ENCODE results near the gene TNXB.

Gene TNXB

DNA sequence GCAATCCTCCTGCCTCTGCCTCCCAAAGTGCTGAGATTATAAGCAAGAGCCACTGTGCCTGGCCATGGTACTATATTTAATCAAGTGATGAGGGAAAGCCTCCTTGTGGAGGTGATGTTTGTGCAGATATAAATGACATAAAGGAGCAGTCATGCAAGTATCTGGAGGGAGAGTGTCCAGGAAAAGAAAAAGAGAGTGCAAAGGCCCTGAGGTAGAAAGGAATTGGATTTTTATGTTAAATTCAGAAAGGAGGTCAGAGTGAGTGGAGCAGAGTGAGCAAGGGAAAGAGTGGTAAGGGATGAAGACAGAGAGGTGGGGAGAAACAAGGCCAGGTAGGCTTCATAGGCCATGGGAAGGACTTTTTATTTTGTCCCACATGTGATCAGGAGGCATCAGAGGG, 28.3 kb upstream of the TNXB start:
- DNase-seq = no peak

DNA sequence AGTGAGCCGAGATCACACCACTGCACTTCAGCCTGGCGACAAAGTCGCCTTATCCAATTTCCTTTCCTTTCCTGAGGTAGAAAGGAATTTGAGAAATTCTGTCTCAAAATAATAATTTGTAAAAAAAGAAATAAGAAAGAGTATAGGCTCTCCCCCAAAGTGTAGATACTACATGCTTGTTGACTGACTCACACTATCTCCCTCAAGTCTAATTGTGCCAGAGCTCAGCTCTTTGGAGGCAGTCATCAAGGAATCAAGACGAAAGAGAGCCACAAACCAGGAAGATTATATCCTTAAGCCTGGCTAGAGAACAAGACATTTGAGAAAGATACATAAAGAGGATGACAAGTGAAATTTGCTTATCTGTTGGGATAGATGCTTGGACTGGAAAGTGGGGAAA, 24.6 kb upstream of the TNXB start:
- no peak for DNase-seq

DNA sequence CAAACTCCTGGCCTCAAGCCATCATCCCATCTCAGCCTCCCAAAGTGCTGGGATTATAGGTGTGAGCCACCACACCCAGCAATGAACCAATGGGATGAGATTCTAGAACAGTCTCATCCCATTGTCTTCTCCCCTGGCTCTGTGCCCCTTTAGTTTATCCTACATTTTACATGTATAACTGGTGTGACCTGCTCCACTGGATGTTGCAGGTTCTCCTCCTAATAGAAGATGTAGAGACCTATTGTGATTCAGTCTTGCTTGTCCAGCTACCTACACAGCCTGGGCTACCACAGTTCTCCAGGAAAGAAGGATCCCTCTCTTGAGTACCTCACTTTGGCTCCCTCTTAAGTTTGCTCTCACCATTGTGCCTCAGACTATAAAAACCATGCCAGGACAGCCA, 23.0 kb upstream of the TNXB start:
- no peak for DNase-seq

DNA sequence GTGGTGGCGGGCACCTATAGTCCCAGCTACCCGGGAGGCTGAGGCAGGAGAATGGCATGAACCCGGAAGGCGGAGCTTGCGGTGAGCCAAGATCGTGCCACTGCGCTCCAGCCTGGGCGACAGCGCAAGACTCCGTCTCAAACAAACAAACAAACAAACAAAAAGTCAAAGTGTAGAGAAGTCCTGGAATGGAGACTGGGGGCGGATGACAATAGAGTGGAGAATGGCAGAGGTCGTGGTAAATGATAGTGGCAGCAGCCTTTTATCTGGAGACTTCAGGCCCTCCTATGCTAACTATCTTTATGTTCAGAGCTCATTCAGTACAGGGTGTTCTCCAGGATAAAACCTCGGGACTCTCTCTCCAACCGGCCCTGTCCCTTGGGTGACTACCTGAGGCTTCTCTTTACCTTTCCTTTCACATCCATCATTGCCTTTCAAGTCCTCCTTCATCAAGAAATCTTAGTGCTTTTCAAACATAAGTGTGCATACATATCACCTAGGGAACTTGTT, 22.4 kb upstream of the TNXB start:
- no peak for DNase-seq

DNA sequence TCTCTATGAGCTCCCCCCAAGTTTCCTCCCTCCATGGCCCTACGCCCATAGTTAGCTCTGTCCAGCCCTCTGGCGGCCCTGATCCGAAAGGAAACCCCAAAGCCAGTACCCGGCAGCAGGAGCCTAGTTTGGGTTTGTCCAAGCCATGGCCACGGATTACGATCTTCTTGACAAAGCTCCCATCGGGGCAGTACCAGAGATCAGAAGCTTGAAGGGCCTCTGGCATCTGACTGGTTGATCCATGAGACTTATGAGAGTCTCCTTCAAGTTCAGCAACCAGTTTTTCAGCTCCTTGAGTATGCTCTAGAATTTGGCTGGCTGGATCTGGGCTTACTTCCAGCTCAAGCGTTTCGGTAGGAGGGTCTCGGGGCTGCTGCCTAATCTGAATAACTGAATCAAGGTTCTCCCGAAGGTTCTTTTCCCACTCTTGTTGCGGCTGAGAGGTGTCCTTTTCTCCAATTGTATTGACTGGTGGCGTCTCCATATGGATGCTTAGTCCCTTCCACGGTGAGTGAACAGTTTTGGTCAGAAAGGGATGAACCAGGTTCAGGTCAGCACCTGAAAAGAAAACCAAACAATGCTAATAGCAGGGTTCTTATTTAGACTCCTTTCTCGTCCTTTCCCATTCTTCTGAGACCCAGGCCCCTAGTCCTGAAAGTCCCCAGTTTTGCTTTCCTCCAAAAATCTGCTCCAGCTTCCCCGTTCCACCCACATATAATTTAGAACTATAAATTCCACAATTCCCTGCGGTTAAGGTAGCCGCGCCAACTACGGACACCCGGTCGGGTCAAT, 20.4 kb upstream of the TNXB start:
- DNase-seq = no peak

DNA sequence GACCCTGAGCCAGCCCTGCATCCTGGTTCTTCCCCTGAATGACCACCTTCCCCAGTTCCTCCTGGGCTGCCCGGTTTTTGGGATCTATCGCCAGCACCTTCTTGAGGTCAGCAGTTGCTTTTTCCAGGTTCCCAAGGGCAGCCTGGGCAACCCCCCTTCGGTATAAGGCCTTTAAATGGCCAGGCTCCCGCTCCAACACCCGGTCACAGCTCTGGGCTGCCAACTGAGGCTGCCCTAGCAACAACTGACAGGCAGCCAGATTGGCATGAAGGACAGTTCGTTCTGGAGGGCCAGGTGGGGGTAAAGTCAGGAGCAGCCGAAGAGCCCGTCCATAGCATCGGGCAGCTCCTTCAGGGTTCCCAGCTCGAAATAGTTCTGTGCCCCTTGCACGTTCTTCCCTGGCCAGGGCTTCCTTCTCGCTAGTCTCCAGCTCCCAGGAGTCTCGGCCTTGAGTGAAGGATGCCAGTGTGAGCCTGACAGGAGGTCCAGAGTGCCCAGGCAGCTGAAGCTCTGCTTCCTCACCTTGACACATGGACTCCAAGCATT, 19.7 kb upstream of the TNXB start:
- DNase-seq = peak; percentile 50

DNA sequence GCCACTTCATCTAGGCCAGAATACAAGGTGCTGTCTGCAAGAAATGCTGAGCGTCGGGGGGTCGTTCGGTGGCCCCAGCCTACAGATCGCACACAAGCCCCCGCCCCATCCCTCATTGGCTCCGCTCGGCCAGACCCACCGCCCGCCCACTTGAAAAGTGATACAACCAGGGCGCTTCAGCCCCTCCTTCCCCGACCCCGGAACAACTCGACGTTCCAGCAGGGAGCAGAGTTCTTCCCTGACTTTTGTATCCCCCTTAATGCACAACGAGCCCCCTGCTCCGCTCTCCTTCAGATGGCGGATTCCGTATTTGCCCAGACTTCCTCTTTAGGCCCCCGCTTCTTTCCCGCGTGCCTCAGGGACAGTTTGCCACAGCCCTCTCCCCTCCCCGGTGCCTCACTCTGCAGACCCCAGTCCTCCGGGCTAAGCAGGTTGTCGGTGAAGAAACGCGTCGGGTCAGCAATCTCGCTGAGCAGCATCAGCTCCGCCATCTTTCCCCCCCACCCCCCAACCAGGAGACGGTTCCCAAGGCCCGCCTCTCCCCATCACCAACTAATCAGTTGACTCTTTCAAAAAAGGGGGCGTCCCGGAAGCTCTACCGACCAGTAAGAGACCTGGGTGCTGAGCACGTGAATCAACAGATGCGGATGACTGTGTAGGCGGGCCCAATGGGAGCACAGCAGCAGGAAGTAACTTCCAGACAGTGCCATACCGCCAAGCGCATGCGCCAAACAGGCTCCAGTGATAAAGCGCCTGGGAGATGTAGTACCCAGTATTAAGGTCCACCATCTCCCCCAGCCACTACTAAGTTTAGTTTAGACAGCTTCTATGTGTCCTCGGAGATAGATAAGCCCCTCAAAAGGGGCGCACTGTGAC, 18.8 kb upstream of the TNXB start, which contains the start of gene ATF6B:
TSS of gene ATF6B (minus strand) at position 530 of the 876 bp plus-strand sequence. CDS start at position 491, 39 bp downstream.
- DNase-seq = peak; percentile 99

DNA sequence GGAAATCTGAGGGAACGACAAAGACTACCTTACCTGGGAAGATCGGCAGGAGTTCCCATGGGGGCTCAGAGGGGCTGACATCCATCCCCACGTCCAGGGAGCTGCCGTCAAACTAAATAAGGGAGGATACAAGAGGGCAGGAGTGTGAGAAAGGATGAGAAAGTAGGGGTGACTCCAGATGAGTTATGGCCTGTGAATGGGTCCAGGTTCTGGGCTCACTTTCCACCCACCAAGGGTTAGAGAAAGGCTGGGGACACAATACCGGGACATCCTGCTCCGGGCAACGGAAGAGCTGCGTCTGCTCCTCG, 18.2 kb upstream of the TNXB start:
- DNase-seq = no peak

DNA sequence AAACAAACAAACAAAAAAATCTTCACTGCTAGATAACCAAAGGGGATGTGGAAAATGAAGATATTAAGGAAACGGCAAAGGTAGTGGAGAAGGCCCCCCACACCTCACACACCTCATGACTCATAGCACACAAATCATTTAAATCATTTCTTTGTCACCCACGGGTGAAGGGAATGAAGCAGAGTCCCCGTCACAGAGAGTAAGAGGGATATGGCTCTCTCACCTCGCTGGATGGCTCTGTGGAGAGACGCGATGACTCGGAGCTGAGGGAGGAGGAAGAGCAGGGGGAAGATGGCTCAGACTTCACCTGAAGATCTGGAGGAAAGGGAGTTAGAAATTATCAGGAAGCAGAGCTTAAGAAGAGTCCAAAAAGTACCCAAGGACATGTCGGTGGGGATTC, 17.7 kb upstream of the TNXB start:
- DNase-seq = no peak

DNA sequence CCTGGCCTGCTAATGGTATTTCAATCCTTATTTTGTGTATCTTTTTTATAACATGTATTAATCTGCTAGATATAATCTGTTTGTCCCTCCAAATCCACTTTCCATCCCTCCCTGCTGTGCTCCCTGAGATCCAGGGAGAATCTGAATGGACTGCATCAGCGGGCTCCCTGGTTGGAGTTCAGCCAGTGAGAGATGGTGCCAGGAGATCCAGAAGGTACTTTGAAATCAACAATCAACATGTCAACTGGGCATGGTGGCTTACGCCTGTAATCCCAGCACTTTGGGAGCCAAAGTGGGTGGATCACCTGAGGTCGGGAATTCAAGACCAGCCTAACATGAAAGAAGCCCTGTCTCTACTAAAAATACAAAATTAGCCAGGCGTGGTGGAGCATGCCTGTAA, 14.5 kb upstream of the TNXB start:
- no peak for DNase-seq

DNA sequence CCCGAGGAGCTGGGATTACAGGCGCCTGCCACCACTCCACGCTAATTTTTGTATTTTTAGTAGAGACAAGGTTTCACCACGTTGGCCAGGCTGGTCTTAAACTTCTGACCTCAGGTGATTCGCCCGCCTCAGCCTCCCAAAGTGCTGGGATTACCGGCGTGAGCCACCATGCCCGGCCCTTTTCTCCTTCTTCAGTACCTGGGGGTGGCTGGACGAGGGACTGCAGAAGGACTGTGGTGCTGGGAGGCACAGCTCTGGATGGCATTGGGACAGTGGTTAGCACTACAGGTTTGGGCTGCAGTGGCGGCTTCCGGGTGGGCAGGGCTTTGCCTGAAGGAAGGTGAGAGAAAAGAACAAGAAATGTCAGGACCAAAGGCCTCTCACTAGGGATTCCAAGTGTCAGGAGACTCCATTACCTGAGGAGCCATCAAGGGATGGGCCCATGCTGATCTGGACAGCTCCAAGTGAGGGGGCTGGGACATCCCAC, 11.5 kb upstream of the TNXB start:
- no peak for DNase-seq

DNA sequence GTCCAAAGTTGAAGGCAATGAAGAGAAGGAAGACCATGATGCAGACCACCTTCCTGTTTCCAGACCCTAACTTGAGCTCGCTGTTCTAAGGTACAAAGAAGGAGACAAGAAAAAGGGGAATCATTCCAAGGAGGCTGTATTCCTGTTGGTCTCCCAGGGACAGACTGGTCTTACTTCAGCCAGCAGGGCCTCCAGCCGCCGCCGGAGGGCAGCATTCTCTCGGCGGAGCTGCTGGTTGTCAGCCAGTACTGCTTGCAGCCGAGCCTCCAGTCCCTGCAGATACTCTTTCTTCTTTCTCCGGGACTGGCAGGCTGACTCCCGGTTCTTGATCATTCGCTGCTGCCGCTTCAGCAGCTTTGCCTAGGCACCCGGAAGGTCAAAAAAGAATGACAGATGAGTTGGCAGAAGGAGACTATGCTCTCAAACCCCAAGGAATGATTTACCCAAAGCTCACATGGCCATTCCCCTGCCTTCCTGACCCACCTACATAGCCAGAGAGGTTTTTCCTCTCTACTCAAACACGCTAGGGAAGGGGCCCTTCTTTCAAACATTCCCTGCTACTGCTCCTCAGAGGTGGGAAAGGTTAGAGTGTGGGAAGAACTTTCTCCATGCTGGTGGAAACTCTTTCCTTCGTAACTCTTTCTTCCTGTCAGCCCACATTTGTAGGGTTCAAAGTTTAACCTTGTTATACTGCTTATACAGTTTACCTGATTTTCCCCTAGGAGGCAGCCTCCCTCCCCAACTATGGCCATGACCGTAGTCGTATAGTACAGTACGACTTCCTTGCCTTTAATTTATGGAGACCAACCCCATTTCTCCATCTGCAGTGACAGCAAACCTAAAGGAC, 9.9 kb upstream of the TNXB start:
- DNase-seq = peak; percentile 95

DNA sequence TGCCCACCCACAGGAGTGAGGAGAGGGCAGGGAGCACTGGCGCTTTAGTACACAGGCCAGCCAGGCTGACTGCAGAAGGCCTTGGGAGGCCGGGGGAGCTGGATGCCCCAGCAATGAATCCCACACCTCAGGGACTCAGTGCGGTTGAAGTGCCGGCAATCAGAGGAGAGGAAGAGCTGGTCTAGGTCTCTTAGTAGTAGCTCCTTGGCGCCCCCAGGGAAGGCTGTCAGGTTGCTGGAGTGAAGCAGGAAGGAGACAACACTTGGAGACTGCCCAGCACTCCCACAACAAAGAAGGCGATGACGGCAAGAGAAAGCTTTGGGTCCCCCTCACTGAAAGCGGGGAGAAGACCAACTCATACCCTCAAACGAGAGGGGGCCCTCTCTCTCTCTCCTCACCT, 8.3 kb upstream of the TNXB start:
- no peak for DNase-seq

DNA sequence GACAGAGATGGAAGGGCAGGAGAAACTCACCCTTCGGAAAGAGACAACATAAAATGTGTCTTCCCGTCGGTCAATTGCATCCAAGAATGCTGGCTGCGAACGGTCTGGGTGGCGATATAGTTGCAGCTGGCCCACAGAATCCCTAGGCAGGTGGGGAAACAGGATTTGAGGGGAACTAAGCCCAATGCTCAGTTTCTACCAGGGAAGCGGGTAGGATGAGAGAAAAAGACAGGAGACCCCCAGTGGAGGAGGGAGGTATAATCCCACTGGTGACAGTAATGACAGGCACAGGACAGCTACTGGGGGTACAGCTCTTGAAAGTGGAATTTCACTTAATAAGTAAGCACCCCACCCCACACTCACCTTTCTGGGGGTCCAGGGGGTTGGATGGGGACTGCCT, 7.5 kb upstream of the TNXB start:
- no peak for DNase-seq

DNA sequence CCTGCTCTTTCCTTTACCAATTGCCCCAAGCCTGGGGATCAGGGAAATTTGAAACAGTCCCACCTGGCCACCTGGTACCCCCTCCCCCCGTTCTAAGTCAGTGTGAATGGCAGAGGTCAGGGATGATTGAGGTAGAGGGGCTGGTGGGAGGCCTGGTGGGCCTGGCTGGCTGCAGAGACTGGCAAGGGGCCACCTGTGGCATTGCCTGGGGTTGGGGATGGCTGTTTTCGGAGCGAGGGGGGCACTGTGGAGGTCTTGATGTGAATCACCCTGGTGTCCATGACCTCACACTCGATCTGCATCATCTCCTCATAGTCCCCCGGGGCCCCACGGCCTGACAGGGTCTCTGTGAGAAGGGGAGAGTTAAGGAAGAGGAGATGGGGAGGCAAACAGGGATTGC, 6.5 kb upstream of the TNXB start:
- no peak for DNase-seq

DNA sequence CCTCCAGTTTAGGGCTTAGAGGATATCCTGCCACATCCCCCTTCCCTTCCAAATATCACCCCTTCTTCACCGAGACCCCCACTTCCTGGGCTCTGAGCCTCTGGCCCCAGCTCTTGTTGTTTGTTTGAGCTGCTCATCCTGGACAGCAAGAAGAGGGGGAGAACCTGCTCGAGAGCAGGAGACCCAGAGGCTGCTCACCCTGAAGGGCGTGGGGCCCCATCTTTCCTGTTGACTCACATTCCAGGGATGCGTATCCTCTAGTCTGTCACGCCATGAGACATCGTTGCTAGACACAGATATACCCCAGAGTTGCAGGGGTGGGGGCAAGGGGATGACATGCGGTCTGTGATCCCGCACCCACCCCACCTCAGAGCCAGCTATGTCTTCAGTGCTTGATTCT, 5.7 kb upstream of the TNXB start:
- no peak for DNase-seq

DNA sequence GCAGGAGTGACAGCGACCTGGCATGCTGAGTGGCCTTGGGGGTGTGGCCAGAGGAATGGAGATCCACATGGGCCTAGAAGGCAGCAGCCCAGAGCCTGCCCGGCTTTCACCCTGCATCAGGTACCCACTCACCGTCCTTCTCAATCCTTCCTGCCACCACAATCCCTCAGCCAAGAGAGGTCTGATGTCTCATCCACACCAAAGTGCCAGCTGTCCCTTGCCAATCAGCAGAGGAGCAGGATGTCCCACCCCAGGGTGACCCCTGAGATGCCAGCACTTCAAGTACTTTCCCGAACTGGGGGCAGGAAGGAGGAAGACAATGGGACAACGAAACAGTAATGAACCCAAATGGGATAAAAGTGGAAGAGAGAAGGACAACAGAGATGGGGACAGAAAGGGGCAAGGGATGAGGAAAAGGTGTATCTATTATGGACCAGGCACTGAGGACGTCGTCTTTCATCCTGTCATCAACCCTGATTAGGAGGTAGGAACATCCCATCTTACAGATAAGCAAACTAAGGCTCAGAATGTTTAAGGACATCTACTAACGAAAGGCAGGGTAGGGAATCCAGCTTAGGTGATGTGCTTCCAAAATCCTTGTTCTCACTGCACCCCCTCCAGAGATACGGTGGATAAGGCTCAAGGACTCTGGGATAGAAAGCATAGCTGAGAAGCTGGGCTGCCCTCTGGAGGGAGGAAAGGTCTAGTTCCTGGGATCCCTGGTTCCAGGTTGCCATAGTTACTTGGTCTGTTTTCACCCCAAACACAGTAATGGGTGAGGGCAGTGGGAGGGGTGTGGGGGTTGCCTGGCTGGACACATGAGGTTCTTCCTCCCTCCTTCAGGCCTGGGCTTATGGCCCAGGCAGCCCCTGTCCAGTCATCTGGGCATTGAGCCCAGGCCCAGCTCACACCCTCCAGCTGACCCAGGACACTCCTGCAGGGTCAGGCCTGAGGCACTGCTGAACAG, 4.5 kb upstream of the TNXB start:
- DNase-seq = peak; percentile 73

DNA sequence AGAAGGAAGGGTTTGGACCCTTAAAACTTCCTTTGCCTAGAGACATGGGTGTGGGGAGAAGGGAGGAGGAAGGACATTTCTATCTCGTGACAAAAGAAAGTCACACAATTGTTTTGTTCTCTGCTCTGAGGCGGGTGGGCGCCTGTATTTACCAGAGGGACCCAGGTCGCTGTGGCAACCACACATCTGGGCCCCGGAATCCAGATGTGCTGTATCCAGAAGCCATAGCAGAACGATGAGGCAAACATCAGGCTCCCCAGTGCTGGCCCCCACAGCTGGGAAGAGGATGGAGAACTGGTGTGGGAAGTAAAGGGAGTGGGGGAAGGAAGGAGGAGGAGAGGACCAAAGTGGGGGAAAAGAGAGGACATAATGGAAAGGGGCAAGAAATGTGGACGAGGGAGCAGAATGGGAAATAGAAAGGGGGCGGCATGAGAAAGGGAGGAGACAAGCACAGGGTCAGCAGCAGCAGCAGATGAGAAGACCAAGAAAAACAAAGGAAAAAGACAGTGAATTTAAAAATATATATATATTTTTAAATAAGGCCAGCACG, 3.4 kb upstream of the TNXB start:
- no peak for DNase-seq

DNA sequence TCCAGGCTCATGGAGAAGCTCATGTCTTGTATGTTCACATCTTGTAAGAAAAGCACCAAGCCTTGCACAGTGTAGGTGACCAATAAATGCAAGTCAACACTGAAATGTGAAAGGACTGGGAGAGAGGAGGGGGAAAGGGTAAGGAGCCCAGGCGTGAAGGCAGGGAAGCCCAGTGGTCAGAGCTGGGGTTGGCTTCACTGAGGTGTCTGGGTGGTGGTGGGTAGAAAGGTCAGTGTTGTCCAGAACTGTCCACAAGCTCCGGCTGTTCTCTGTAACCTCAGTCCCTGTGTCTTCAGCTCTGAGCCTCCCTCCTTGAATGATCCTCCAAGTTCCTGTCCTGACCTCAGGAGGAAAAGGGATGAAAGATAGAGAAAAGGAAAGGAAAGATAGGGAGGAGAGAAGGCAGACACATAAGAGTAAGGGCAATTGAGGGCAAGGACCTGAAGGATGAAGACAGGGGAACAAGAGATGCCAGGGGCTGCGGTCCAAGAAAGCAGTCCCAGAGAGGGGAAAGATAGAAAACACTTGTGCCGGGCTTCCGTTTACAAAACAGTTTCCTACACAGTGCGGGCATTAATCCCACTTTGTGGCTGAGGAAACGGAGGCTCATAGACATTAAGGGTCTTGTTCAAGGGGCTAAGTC, 2.4 kb upstream of the TNXB start:
- no peak for DNase-seq

DNA sequence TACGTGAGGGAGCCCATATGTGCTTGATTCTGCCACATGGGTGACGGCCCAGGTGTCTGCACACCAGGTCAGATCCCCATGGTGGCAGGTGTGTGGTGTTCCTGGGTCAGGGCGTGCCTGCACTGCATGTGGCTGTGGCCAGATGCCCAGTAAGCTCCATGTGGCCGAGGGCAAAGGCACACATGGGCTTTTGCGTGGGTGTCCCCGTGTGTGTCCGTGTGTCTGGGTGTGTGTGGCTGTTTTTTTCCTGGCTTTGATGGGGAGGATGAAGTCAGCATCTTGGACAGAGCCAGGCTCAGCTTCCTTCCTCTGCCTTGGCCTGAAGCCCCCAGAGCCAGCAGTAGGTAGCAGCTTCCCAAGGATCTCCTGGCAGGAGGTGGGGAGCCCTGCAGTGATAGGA, 1.5 kb upstream of the TNXB start:
- no peak for DNase-seq

DNA sequence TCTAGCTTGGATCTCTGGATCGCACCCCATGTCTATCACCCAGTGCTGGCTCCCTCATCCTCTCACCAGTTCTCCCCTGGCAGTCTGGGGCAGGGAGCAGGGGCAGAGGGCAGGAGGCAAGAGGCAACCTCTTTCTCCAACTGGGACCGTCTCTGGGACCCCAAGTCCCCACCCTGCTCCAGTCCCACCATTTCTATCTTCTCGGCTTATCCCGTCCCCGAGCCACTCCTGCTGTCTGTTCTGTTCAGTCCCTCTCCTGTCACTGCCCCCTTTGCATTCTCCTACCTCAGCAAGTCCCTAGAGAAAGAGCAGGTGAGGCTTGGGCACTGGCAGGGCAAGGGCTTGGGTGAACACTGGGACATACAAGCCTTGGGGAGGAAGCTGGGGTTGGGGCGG, 625 bp upstream of the TNXB start:
- DNase-seq = no peak

Measured in islet precursor cell (in vitro differentiated cells).